Right lobe of liver (tissue), 6 donors: Measurements from ENCODE around the gene COL24A1. TPM values are rescaled to one million over a fixed set of nuclear protein-coding genes. Genes with fewer than 3 reads are reported as not detected.

Experiments used
- ATAC-seq, 4 donors: fragments of 200-7000 bp; cut with Tn5 transposase; one replicate each; pipeline ENCODE4 v1.9.1; 2020; ENCODE audit warnings: mild to moderate bottlenecking in 4 of 4, moderate library complexity in 4 of 4
- DNase-seq, 3 donors: peaks; one replicate each; pipeline ENCODE4 v3.0.0-alpha.2; 2020
- H3K27ac ChIP-seq, 3 donors: fragments of 200-600 bp; one replicate each; pipeline ENCODE4 v1.8.0; 2022
- H3K27me3 ChIP-seq, 2 donors: fragments of 200-600 bp; one replicate each; pipeline ENCODE4 v1.8.0; 2022
- H3K36me3 ChIP-seq, 4 donors: fragments of 200-600 bp; sonication (generic) in 1 of 4; one replicate each; pipeline versions ENCODE4 v1.5.1 to v1.8.0; 2017 to 2022; ENCODE audit warnings: control low read depth in 1 of 4
- H3K4me1 ChIP-seq, 4 donors: fragments of 200-600 bp; sonication (generic) in 1 of 4; one replicate each; pipeline versions ENCODE4 v1.5.1 to v1.8.0; 2017 to 2022; ENCODE audit warnings: control low read depth in 1 of 4
- H3K4me3 ChIP-seq, 3 donors: fragments of 200-600 bp; one replicate each; pipeline ENCODE4 v1.8.0; 2022
- H3K9me3 ChIP-seq, 4 donors: fragments of 200-600 bp; sonication (generic) in 1 of 4; one replicate each; pipeline versions ENCODE4 v1.5.1 to v1.8.0; 2017 to 2022; ENCODE audit warnings: control low read depth in 1 of 4
- CTCF ChIP-seq, 4 donors: fragments of 200-600 bp in 3 of 4; fragments of 450-650 bp in 1 of 4; IDR thresholded peaks; one replicate each; pipeline versions ENCODE4 v1.5.1 to v1.8.0; 2016 to 2022; ENCODE audit warnings: antibody characterized with exemption in 4 of 4, mild to moderate bottlenecking in 2 of 4
- POLR2A ChIP-seq: fragments of 450-650 bp; IDR thresholded peaks from one replicate; pipeline ENCODE4 v1.6.1; 2017; ENCODE audit warnings: antibody characterized with exemption, mild to moderate bottlenecking
- WGBS: methylation state at CpG from one replicate; pipeline ENCODE4 v1.1.6; 2018; ENCODE audit warnings: low coverage, low lambda C conversion rate; ENCODE audit not compliant: insufficient coverage; ENCODE audit errors: missing lambda C conversion rate; 5-methylcytosine and 5-hydroxymethylcytosine counted together
- intact Hi-C, 2 donors: fragments of 100-400 bp; cut with DNase I; formaldehyde crosslinking; loops; one replicate each; pipeline versions ENCODE4 v1.11.2 to v1.14.1; 2022
- total RNA-seq, 6 experiments: library from RNA; depleted of rRNA in 2 of 6; stranded (reverse); fragments of >200 nt in 2 of 6; fragmentation: NEBNext Ultra II Directional in 3 of 6; extraction: Animal tissue kit (Norgen Biotek cat#: 25700) in 3 of 6; gene quantifications; one replicate each; pipeline versions ENCODE4 v1.1.0 to v1.2.4, GENCODE V29; 2016 to 2023
- donor health status: DM: no; HTN: yes; CAD: no.
- donor health status: DM: no; HTN: no; CAD: no.
- donor health status: DM: no; HTN: no; CAD: no.
- donor health status: DM: no; HTN: yes; CAD: no.
- donor health status: DM: no; HTN: yes; CAD: no.

Gene COL24A1
- total RNA-seq, 6 experiments from 2014 or later = 0.05 to 0.07 TPM; not detected in 4

- peaks cover 0 to 17% (median 1%) of the 10 kb centered on the region in 4 donors for H3K36me3 ChIP-seq
- TF ChIP-seq CTCF (IDR thresholded peaks at IDR 0.05) = no peak
- no peak for TF ChIP-seq POLR2A
These were observed 456.1 kb downstream of the COL24A1 start for GRCh38 chr1:85700422-85700821.

GRCh38 chr1:85697895-85698294 is 458.7 kb downstream of the COL24A1 start:
- Histone ChIP-seq H3K36me3 (peaks cover 0 to 11% (median 1%) of the 10 kb centered on the region in 4 donors), H3K4me3 (no peak overlapping the region), H3K27me3 (no peaks in the 10 kb centered on the region), H3K9me3 (no peaks in the 10 kb centered on the region), H3K4me1 (peaks cover 0 to 10% (median 0%) of the 10 kb centered on the region in 4 donors), H3K27ac (no peak overlapping the region)
- intact Hi-C loops = loop anchor here in 1 of 2 donors (10.0 kb wide), 1 partner anchor 83 kb away; no protein-coding TSS in a partner anchor
- ATAC-seq (peak in 3 of 4 donors; percentile 35 to 89 (median 67)), DNase-seq (no peak)
- TF ChIP-seq POLR2A (no peak), CTCF (IDR thresholded peaks at IDR 0.05) (no peak)

More at GRCh38 chr1:85700422-85700821, 456.1 kb downstream of the COL24A1 start:
- DNase-seq = no peak
- no peak for ATAC-seq
- WGBS = 98% methylated on average over 4 of the region's 4 CpGs
- peaks cover 0 to 10% (median 0%) of the 10 kb centered on the region in 4 donors for H3K4me1 ChIP-seq
- H3K4me3 ChIP-seq = no peak overlapping the region
- no peaks in the 10 kb centered on the region for H3K27me3 ChIP-seq
- intact Hi-C loops = loop anchor here in 1 of 2 donors (10.0 kb wide), 2 partner anchors 86 to 396 kb away; no protein-coding TSS in a partner anchor
- no peaks in the 10 kb centered on the region for H3K9me3 ChIP-seq
- H3K27ac ChIP-seq = no peak overlapping the region

- DNase-seq = no peak
- peak; percentile 45 to 56 (median 50) for TF ChIP-seq CTCF (IDR thresholded peaks at IDR 0.05)
- TF ChIP-seq POLR2A = no peak
- peak in 2 of 4 donors; percentile 41 to 42 for ATAC-seq
These were observed 463.8 kb downstream of the COL24A1 start for GRCh38 chr1:85692730-85693314.

GRCh38 chr1:85689775-85690404 is 466.7 kb downstream of the COL24A1 start:
- no peaks in the 10 kb centered on the region for H3K27me3 ChIP-seq
- WGBS = 90% methylated on average over 4 of the region's 4 CpGs
- H3K4me1 ChIP-seq = no peaks in the 10 kb centered on the region
- no peaks in the 10 kb centered on the region for H3K9me3 ChIP-seq
- ATAC-seq (no peak), DNase-seq (no peak)
- TF ChIP-seq CTCF (IDR thresholded peaks at IDR 0.05) = no peak
- TF ChIP-seq POLR2A = no peak
- H3K36me3 ChIP-seq = no peaks in the 10 kb centered on the region
- intact Hi-C loops = loop anchor here in 1 of 2 donors (10.0 kb wide), 1 partner anchor 75 kb away; no protein-coding TSS in a partner anchor
- H3K4me3 ChIP-seq = no peak overlapping the region
- no peak overlapping the region for H3K27ac ChIP-seq

More at GRCh38 chr1:85692730-85693314, 463.8 kb downstream of the COL24A1 start:
- H3K4me3 ChIP-seq = no peak overlapping the region
- H3K4me1 ChIP-seq = peaks cover 0 to 5% (median 0%) of the 10 kb centered on the region in 4 donors
- WGBS = 31% methylated on average over 1 of the region's 1 CpG
- H3K36me3 ChIP-seq = no peaks in the 10 kb centered on the region
- no peaks in the 10 kb centered on the region for H3K27me3 ChIP-seq
- H3K27ac ChIP-seq = no peak overlapping the region
- intact Hi-C loops = loop anchor here in 1 of 2 donors (10.0 kb wide), 1 partner anchor 78 kb away; no protein-coding TSS in a partner anchor
- H3K9me3 ChIP-seq = no peaks in the 10 kb centered on the region
